DOHH2 (cell line): ENCODE data around the gene FSCN2.

ENCODE experiments used
- H3F3A ChIP-seq: fragments of 200-600 bp; sonication (generic), shearing (Covaris generic); 2 replicates; pipeline ENCODE4 v1.6.0; 2016; ENCODE audit warnings: antibody characterized with exemption, mild to moderate bottlenecking; ENCODE audit not compliant: control insufficient read depth, insufficient read depth
- H3K27ac ChIP-seq: fragments of 200-600 bp; sonication (generic); 2 replicates; pipeline ENCODE4 v1.5.1; 2014; ENCODE audit warnings: low read depth, mild to moderate bottlenecking, low read length, moderate library complexity
- H3K27me3 ChIP-seq: fragments of 200-600 bp; sonication (generic); 2 replicates; pipeline ENCODE4 v1.6.1; 2014; ENCODE audit warnings: mild to moderate bottlenecking, low read length, mixed read lengths; ENCODE audit not compliant: control insufficient read depth
- H3K36me3 ChIP-seq: fragments of 200-600 bp; sonication (generic); 2 replicates; pipeline ENCODE4 v1.6.1; 2014; ENCODE audit warnings: mild to moderate bottlenecking, low read length, moderate library complexity, mixed read lengths; ENCODE audit not compliant: control insufficient read depth
- H3K4me1 ChIP-seq: fragments of 200-600 bp; sonication (generic); 2 replicates; pipeline ENCODE4 v1.6.1; 2014; ENCODE audit warnings: mild to moderate bottlenecking, low read length, mixed read lengths; ENCODE audit not compliant: control insufficient read depth
- H3K4me2 ChIP-seq: fragments of 200-600 bp; sonication (generic); 2 replicates; pipeline ENCODE4 v1.6.0; 2014; ENCODE audit warnings: mild to moderate bottlenecking, low read length, moderate library complexity
- H3K4me3 ChIP-seq: fragments of 200-600 bp; sonication (generic); 2 replicates; pipeline ENCODE4 v1.5.1; 2014; ENCODE audit warnings: mild to moderate bottlenecking, low read length, mixed read lengths
- H3K79me2 ChIP-seq: fragments of 200-600 bp; sonication (generic); 2 replicates; pipeline ENCODE4 v1.6.1; 2014; ENCODE audit warnings: mild to moderate bottlenecking, low read length, mixed read lengths; ENCODE audit not compliant: control insufficient read depth
- H3K9me2 ChIP-seq: fragments of 200-600 bp; sonication (generic); replicated peaks from 2 replicates; pipeline ENCODE4 v1.6.1; 2014; ENCODE audit warnings: mild to moderate bottlenecking, low read length, mixed read lengths; ENCODE audit not compliant: control insufficient read depth
- H3K9me3 ChIP-seq: fragments of 200-600 bp; sonication (generic); 2 replicates; pipeline ENCODE4 v1.6.1; 2014; ENCODE audit warnings: antibody characterized with exemption, low read length, mixed read lengths; ENCODE audit not compliant: control insufficient read depth, insufficient read depth
- H4K20me1 ChIP-seq: fragments of 200-600 bp; sonication (generic); 2 replicates; pipeline ENCODE4 v1.6.0; 2014; ENCODE audit warnings: low read depth, mild to moderate bottlenecking, antibody characterized with exemption, low read length, moderate library complexity; ENCODE audit not compliant: control insufficient read depth, insufficient read depth
- EZH2phosphoT487 ChIP-seq: fragments of 200-600 bp; sonication (generic); IDR thresholded peaks from 2 replicates; pipeline ENCODE4 v1.6.1; 2017; ENCODE audit warnings: borderline replicate concordance, mild to moderate bottlenecking, antibody characterized with exemption, low read length, moderate library complexity, mixed read lengths
- TF ChIP-seq, protein P1 (sequence below): fragments of 200-600 bp; sonication (generic); IDR thresholded peaks from one replicate; pipeline ENCODE4 v1.5.1; 2014; ENCODE audit warnings: antibody characterized with exemption, mild to moderate bottlenecking, low read depth, low read length; ENCODE audit not compliant: poor library complexity, severe bottlenecking

The FSCN2 gene

DNA sequence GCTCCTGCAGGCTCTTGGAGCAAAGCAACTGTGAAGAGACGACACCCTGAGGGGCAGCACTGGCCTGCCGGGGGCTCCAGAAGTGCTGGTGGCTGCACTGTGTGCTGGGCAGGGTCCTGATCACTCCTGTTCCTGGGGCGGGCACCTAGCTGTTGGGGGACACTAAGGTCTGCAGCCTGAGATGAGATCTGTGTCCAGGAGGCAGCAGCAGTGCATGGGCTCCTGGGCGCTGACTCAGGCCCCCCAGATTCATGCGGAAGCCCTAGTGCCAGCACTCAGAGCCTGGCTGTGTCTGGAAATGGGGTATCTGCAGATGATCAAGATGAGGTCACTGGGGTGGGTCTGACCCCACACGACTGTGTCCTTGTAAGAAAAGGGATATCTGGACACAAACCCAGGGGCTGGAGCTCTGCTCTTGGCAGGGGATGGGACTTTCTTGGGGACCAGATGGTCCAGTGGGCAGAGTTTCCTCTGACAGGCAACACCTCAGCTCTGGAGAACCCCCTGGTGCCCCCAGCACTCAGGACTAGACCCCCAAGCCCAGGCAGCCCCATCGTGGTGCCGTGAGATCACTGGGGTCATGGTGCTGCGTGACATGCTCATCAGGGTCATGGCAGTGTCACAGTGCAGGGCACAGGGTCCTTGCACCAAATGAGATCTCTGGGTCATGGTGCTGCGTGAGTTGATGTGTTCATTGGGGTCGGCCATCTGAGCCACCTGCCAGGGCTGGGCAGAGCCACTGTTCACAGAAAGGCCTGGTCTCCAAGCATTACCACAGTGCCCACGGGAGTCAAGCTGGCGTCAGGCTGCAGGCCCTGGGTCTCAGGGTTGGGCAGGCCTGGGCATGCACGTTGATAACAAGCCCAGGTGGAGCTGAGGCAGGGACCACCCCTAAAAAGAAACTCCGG, 14.5 kb downstream of the FSCN2 start:
- no peaks in the 10 kb centered on the region for H4K20me1 ChIP-seq

DNA sequence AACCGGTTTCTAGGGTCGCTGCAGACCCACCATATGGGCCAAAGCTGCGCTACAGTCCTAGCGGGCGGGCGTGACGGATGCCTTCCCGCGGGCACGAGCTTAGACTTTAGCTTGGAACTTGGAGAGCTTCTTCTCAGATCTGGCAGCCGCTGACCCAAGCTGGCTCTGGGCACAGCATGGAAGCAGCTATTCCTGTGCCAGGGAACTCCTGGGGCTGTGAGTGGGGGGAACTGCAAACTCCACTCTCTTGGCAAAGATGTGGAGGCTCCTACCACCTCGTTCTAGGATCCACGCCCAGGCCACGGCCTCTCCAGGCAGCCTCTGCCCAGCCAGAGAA, 15.1 kb downstream of the FSCN2 start:
- no peaks in the 10 kb centered on the region for H3K4me1 ChIP-seq
- no peak overlapping the region for H3K27ac ChIP-seq
- TF ChIP-seq, protein P1, sequence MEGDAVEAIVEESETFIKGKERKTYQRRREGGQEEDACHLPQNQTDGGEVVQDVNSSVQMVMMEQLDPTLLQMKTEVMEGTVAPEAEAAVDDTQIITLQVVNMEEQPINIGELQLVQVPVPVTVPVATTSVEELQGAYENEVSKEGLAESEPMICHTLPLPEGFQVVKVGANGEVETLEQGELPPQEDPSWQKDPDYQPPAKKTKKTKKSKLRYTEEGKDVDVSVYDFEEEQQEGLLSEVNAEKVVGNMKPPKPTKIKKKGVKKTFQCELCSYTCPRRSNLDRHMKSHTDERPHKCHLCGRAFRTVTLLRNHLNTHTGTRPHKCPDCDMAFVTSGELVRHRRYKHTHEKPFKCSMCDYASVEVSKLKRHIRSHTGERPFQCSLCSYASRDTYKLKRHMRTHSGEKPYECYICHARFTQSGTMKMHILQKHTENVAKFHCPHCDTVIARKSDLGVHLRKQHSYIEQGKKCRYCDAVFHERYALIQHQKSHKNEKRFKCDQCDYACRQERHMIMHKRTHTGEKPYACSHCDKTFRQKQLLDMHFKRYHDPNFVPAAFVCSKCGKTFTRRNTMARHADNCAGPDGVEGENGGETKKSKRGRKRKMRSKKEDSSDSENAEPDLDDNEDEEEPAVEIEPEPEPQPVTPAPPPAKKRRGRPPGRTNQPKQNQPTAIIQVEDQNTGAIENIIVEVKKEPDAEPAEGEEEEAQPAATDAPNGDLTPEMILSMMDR: no peak
- TF ChIP-seq EZH2phosphoT487: no peak
- no peaks in the 10 kb centered on the region for H3K79me2 ChIP-seq
- H3K9me3 ChIP-seq: no peaks in the 10 kb centered on the region
- H3K4me3 ChIP-seq: no peak overlapping the region
- no peaks in the 10 kb centered on the region for H3K27me3 ChIP-seq
- no peaks in the 10 kb centered on the region for H3F3A ChIP-seq
- no peaks in the 10 kb centered on the region for H3K9me2 ChIP-seq
- H3K36me3 ChIP-seq: peaks cover 63% of the 10 kb centered on the region
- H4K20me1 ChIP-seq: no peaks in the 10 kb centered on the region
- H3K4me2 ChIP-seq: no peak overlapping the region

More for the DNA sequence above, 14.5 kb downstream of the FSCN2 start:
- Histone ChIP-seq H3K4me2 (no peak overlapping the region), H3K27me3 (no peaks in the 10 kb centered on the region), H3K9me2 (no peaks in the 10 kb centered on the region), H3F3A (no peaks in the 10 kb centered on the region; the same call in 1 of the 2 replicates), H3K27ac (no peak overlapping the region), H3K9me3 (no peaks in the 10 kb centered on the region), H3K36me3 (peaks cover 58% of the 10 kb centered on the region), H3K79me2 (no peaks in the 10 kb centered on the region), H3K4me3 (no peak overlapping the region), H3K4me1 (no peaks in the 10 kb centered on the region)
- no peak for TF ChIP-seq EZH2phosphoT487
- TF ChIP-seq, protein P1: no peak

DNA sequence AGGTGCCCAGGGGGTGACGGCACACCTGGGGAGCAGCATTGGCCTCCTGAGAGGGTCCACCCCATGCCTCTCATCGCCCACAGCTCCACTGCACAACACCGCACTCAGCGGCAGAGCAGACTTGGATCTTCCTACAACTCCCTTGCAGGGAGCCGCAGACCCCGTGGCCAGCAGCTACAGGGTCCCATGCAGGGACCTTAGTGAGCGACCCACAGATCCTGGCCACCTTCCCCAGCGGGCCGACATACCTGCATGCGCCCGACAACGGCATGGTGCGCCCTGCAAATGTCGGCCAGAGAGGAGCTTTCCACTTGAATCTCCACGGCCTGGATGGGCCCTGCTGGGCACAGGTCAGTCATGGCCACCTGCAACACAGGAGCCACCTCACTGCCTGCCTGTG, 15.6 kb downstream of the FSCN2 start:
- Histone ChIP-seq H3K36me3 (peaks cover 63% of the 10 kb centered on the region), H3K9me2 (no peaks in the 10 kb centered on the region), H3K4me1 (no peaks in the 10 kb centered on the region), H3K4me2 (no peak overlapping the region), H3K27me3 (no peaks in the 10 kb centered on the region), H3K4me3 (no peak overlapping the region), H3K27ac (no peak overlapping the region), H3K79me2 (no peaks in the 10 kb centered on the region), H4K20me1 (no peaks in the 10 kb centered on the region), H3K9me3 (no peaks in the 10 kb centered on the region), H3F3A (no peaks in the 10 kb centered on the region)
- TF ChIP-seq, protein P1: no peak
- no peak for TF ChIP-seq EZH2phosphoT487
